PC-3 (cell line): ENCODE data around the gene CDA. TPM values are rescaled to one million over a fixed set of nuclear protein-coding genes. Genes with fewer than 3 reads are reported as not detected.

Experiments
- ATAC-seq: fragments of 200-7000 bp; cut with Tn5 transposase; 2 replicates; pipeline ENCODE4 v1.9.1; 2020; ENCODE audit warnings: mild to moderate bottlenecking, moderate library complexity
- BruUV-seq: library from RNA; stranded (reverse); fragments of 400-500 nt; replicated peaks from 2 replicates; lab custom pipeline; 2021; lab: Mats Ljungman, UMichigan
- CTCF ChIA-PET: fragments of 300-600 bp; sonication (Branson Sonifier 250); formaldehyde crosslinking; loops from one replicate; lab custom pipeline; 2022; ENCODE audit warnings: antibody characterized with exemption; lab: Charles Lee
- POLR2A ChIA-PET: fragments of 300-600 bp; sonication (Branson Sonifier 250); formaldehyde crosslinking; loops from one replicate; lab custom pipeline; 2022; ENCODE audit warnings: antibody characterized with exemption; ENCODE audit not compliant: unreplicated experiment; lab: Charles Lee
- DNase-seq: peaks from one replicate; pipeline ENCODE4 v3.0.0-alpha.2; 2015
- H2AFZ ChIP-seq: fragments of 300-600 bp; sonication (generic); 2 replicates; pipeline ENCODE4 v1.6.0; 2016; ENCODE audit warnings: antibody characterized with exemption, low read length
- H3F3A ChIP-seq: fragments of 300-600 bp; sonication (generic); one replicate; pipeline ENCODE4 v1.6.0; 2017; ENCODE audit warnings: antibody characterized with exemption, low read length, control low read depth, mild to moderate bottlenecking; ENCODE audit not compliant: unreplicated experiment
- H3K27ac ChIP-seq: fragments of 300-600 bp; sonication (generic); 2 replicates; pipeline ENCODE4 v1.5.1; 2016; ENCODE audit warnings: mild to moderate bottlenecking, low read length
- H3K27me3 ChIP-seq: fragments of 300-600 bp; sonication (generic); 2 replicates; pipeline ENCODE4 v1.6.1; 2016; ENCODE audit warnings: low read length, mixed read lengths
- H3K36me3 ChIP-seq: fragments of 300-600 bp; sonication (generic); 2 replicates; pipeline ENCODE4 v1.6.1; 2016; ENCODE audit warnings: low read depth, mixed run types, low read length, mixed read lengths
- H3K4me1 ChIP-seq: fragments of 300-600 bp; sonication (generic); 2 replicates; pipeline ENCODE4 v1.5.1; 2016; ENCODE audit warnings: low read length; ENCODE audit not compliant: insufficient read depth
- H3K4me2 ChIP-seq: fragments of 300-600 bp; sonication (generic); 2 replicates; pipeline ENCODE4 v1.6.0; 2016; ENCODE audit warnings: low read length
- H3K4me3 ChIP-seq: fragments of 300-600 bp; sonication (generic); 2 replicates; pipeline ENCODE4 v1.5.1; 2016; ENCODE audit warnings: mild to moderate bottlenecking, low read length, mixed read lengths
- H3K79me2 ChIP-seq: fragments of 300-600 bp; sonication (generic); 2 replicates; pipeline ENCODE4 v1.6.1; 2017; ENCODE audit warnings: low read length, mixed read lengths
- H3K9ac ChIP-seq: fragments of 300-600 bp; sonication (generic); 2 replicates; pipeline ENCODE4 v1.6.0; 2016; ENCODE audit warnings: mild to moderate bottlenecking, low read length
- H3K9me2 ChIP-seq: fragments of 300-600 bp; sonication (generic); replicated peaks from 2 replicates; pipeline ENCODE4 v1.6.1; 2016; ENCODE audit warnings: mixed run types, low read length, mixed read lengths
- H3K9me3 ChIP-seq: fragments of 300-600 bp; sonication (generic); 2 replicates; pipeline ENCODE4 v1.6.1; 2016; ENCODE audit warnings: low read length, mixed read lengths
- H4K20me1 ChIP-seq: fragments of 300-600 bp; sonication (generic); 2 replicates; pipeline ENCODE4 v1.6.1; 2016; ENCODE audit warnings: low read length, mixed read lengths
- CTCF ChIP-seq: fragments of 300-600 bp; sonication (generic); conservative IDR thresholded peaks from 2 replicates; pipeline ENCODE4 v1.5.1; 2017; ENCODE audit warnings: antibody characterized with exemption, low read depth, mild to moderate bottlenecking, low read length
- EZH2 ChIP-seq: fragments of 300-600 bp; sonication (generic); IDR thresholded peaks from one replicate; pipeline ENCODE4 v1.6.1; 2017; ENCODE audit warnings: antibody characterized with exemption, mild to moderate bottlenecking, low read length; ENCODE audit not compliant: unreplicated experiment
- EZH2phosphoT487 ChIP-seq: fragments of 300-600 bp; sonication (generic); IDR thresholded peaks from 2 replicates; pipeline ENCODE4 v1.6.1; 2018; ENCODE audit warnings: mild to moderate bottlenecking, antibody characterized with exemption, low read length, borderline replicate concordance
- intact Hi-C: fragments of 100-400 bp; cut with micrococcal nuclease; formaldehyde crosslinking; loops from 2 replicates; pipeline ENCODE4 v1.9.0; 2023
- total RNA-seq: library from RNA; depleted of rRNA; stranded (reverse); fragments of >200 nt; gene quantifications from 2 replicates; pipeline ENCODE4 v1.2.3, GENCODE V29; 2014

CDA gene
- total RNA-seq, 1 experiment from 2014 or later, result 36.3 TPM

- intact Hi-C loops, result loop anchor here (5.0 kb wide), 1 partner anchor 37 kb away; no protein-coding TSS in a partner anchor
- no peak overlapping the region for H3K4me3 ChIP-seq
- no peaks in the 10 kb centered on the region for H3K27me3 ChIP-seq
- no peaks in the 10 kb centered on the region for H3K9me3 ChIP-seq
- H3K79me2 ChIP-seq, result no peaks in the 10 kb centered on the region
- no peaks in the 10 kb centered on the region for H3K9me2 ChIP-seq
- CTCF ChIA-PET, result interaction anchor here (0.8 kb wide), 1 partner anchor 20 kb away, joined by 4 read pairs; no protein-coding TSS in a partner anchor
- H4K20me1 ChIP-seq, result no peaks in the 10 kb centered on the region
- no TSS peak for BruUV-seq
- H3F3A ChIP-seq, result peaks cover 5% of the 10 kb centered on the region
- H2AFZ ChIP-seq, result no peak overlapping the region
- peaks cover 6% of the 10 kb centered on the region for H3K36me3 ChIP-seq
- ATAC-seq (no peak), DNase-seq (no peak)
- H3K9ac ChIP-seq, result peak overlapping the region; percentile 47
- peak overlapping the region; percentile 99 for H3K27ac ChIP-seq
- POLR2A ChIA-PET, result interaction anchor here (1.3 kb wide), 1 partner anchor 25 kb away, joined by 15 read pairs; the partner anchor contains the start of gene CDA
- no peak for TF ChIP-seq EZH2phosphoT487
- no peak for TF ChIP-seq EZH2
- no peak for TF ChIP-seq CTCF
- H3K4me1 ChIP-seq, result peaks cover 40% of the 10 kb centered on the region
- H3K4me2 ChIP-seq, result peak overlapping the region; percentile 8; the same call in 1 of the 2 replicates
These were observed 25.3 kb downstream of the CDA start for GRCh38 chr1:20614131-20614579.

- peaks cover 5% of the 10 kb centered on the region for H3F3A ChIP-seq
- ATAC-seq, result no peak
- no TSS peak for BruUV-seq
- H3K27me3 ChIP-seq, result no peaks in the 10 kb centered on the region
- H3K9me2 ChIP-seq, result no peaks in the 10 kb centered on the region
- intact Hi-C loops, result no loop called here
- ChIA-PET CTCF (interaction anchor here (0.5 kb wide), 1 partner anchor 404 kb away, joined by 3 read pairs; no protein-coding TSS in a partner anchor), POLR2A (no interaction called here)
- peaks cover 33% of the 10 kb centered on the region for H3K4me1 ChIP-seq
- no peaks in the 10 kb centered on the region for H4K20me1 ChIP-seq
- no peaks in the 10 kb centered on the region for H3K9me3 ChIP-seq
- H2AFZ ChIP-seq, result no peak overlapping the region
- no peaks in the 10 kb centered on the region for H3K79me2 ChIP-seq
- H3K36me3 ChIP-seq, result peaks cover 6% of the 10 kb centered on the region
- no peak overlapping the region for H3K4me2 ChIP-seq
- no peak overlapping the region for H3K4me3 ChIP-seq
- H3K27ac ChIP-seq, result no peak overlapping the region
- H3K9ac ChIP-seq, result no peak overlapping the region
- no peak for TF ChIP-seq EZH2
- TF ChIP-seq CTCF, result no peak
- no peak for TF ChIP-seq EZH2phosphoT487
- DNase-seq, result no peak
These were observed 27.3 kb downstream of the CDA start for GRCh38 chr1:20615946-20616846.
